HepG2 (cell line): ENCODE data around the gene TGM1. TPM values are rescaled to one million over a fixed set of nuclear protein-coding genes. Genes with fewer than 3 reads are reported as not detected.

Experiments used
- ATAC-seq: fragments of 200-7000 bp; cut with Tn5 transposase; 3 replicates; pipeline ENCODE4 v1.9.1; 2020; ENCODE audit warnings: mild to moderate bottlenecking, moderate library complexity
- BruUV-seq: library from RNA; stranded (reverse); fragments of 400-500 nt; replicated peaks from 2 replicates; lab custom pipeline; 2021; lab: Mats Ljungman, UMichigan
- CTCF ChIA-PET: fragments of 300-600 bp; formaldehyde crosslinking; extraction: SDS; loops from one replicate; lab custom pipeline; 2021; ENCODE audit warnings: low total read pairs, inconsistent platforms, low intra/inter-chr PET ratio; lab: Yijun Ruan, JAX
- POLR2A ChIA-PET: fragments of 350-600 bp; sonication (Branson Sonifier 250); formaldehyde crosslinking; loops from one replicate; lab custom pipeline; 2020; ENCODE audit warnings: antibody characterized with exemption, inconsistent platforms; lab: Yijun Ruan, JAX
- DNase-seq: peaks from one replicate; pipeline ENCODE4 v3.0.0-alpha.2; 2015; ENCODE audit warnings: low spot score
- FAIRE-seq: peaks from 3 replicates; lab custom pipeline; 2011; peaks lifted over from hg19 to GRCh38; lab: Jason Lieb, UNC
- H2AFZ ChIP-seq: one replicate; pipeline ENCODE4 v1.6.1; 2011; ENCODE audit warnings: low read length, inconsistent platforms
- H3K27ac ChIP-seq: fragments of 300-600 bp; 3 replicates; pipeline ENCODE4 v1.8.0; 2011; ENCODE audit warnings: mixed run types, mild to moderate bottlenecking, mixed read lengths, low read length, inconsistent platforms; ENCODE audit not compliant: insufficient read depth; ENCODE audit errors: extremely low read length
- H3K27me3 ChIP-seq, 2 experiments: fragments of 200-600 bp in 1 of 2; 2 replicates in 1 of 2; 3 replicates in 1 of 2; pipeline versions ENCODE4 v1.6.0 to v1.8.0; 2011; ENCODE audit warnings: low read length in 2 of 2, mild to moderate bottlenecking in 2 of 2, moderate library complexity in 2 of 2, inconsistent platforms in 1 of 2; ENCODE audit not compliant: insufficient read depth in 2 of 2, control insufficient read depth in 1 of 2
- H3K36me3 ChIP-seq, 2 experiments: fragments of 200-600 bp in 1 of 2; replicated peaks in 1 of 2; 2 replicates in 1 of 2; 3 replicates in 1 of 2; pipeline versions ENCODE4 v1.5.1 to v1.8.0; 2011; ENCODE audit warnings: low read length in 2 of 2, inconsistent platforms in 1 of 2; ENCODE audit not compliant: insufficient read depth in 2 of 2, control insufficient read depth in 1 of 2
- H3K4me1 ChIP-seq: 2 replicates; pipeline ENCODE4 v1.5.1; 2012; ENCODE audit warnings: low read length, inconsistent platforms; ENCODE audit not compliant: insufficient read depth
- H3K4me2 ChIP-seq: 2 replicates; pipeline ENCODE4 v1.6.0; 2011; ENCODE audit warnings: low read depth, low read length, inconsistent platforms
- H3K4me3 ChIP-seq, 3 experiments: fragments of 200-600 bp in 1 of 3; sonication (generic), shearing (Covaris generic) in 1 of 3; replicated peaks in 1 of 3; 2 replicates each; pipeline ENCODE4 v1.5.1; 2011 to 2016; ENCODE audit warnings: low read length in 3 of 3, inconsistent platforms in 2 of 3, low read depth in 2 of 3, mild to moderate bottlenecking in 2 of 3, control low read depth in 1 of 3, mixed read lengths in 1 of 3; ENCODE audit not compliant: insufficient read depth in 1 of 3
- H3K79me2 ChIP-seq: one replicate; pipeline ENCODE4 v1.6.1; 2011; ENCODE audit warnings: low read length, inconsistent platforms; ENCODE audit not compliant: insufficient read depth
- H3K9ac ChIP-seq: 2 replicates; pipeline ENCODE4 v1.6.0; 2011; ENCODE audit warnings: mild to moderate bottlenecking, low read depth, low read length, inconsistent platforms; ENCODE audit not compliant: insufficient read depth
- H3K9me3 ChIP-seq: 2 replicates; pipeline ENCODE4 v1.5.1; 2012; ENCODE audit warnings: mild to moderate bottlenecking, low read length
- H4K20me1 ChIP-seq: 2 replicates; pipeline ENCODE4 v1.6.0; 2011; ENCODE audit warnings: inconsistent platforms, mild to moderate bottlenecking, low read length, moderate library complexity; ENCODE audit not compliant: insufficient read depth
- ATF3 ChIP-seq: sonication (generic); formaldehyde crosslinking; IDR thresholded peaks from 2 replicates; pipeline ENCODE4 v1.4.0; 2020; ENCODE audit warnings: missing genetic modification reagents
- BORCS8-MEF2B ChIP-seq: sonication (generic); formaldehyde crosslinking; IDR thresholded peaks from 2 replicates; pipeline ENCODE4 v1.8.0; 2022; ENCODE audit warnings: mild to moderate bottlenecking, missing genetic modification reagents
- DMAP1 ChIP-seq: IDR thresholded peaks from 2 replicates; pipeline ENCODE4 v1.6.1; 2016
- GLMP ChIP-seq: sonication (generic); formaldehyde crosslinking; IDR thresholded peaks from 2 replicates; pipeline ENCODE4 v1.9.0; 2021; ENCODE audit warnings: missing genetic modification reagents, mild to moderate bottlenecking, borderline replicate concordance
- GMEB1 ChIP-seq: sonication (generic); formaldehyde crosslinking; IDR thresholded peaks from 2 replicates; pipeline ENCODE4 v1.5.1; 2020; ENCODE audit warnings: missing genetic modification reagents, mild to moderate bottlenecking, borderline replicate concordance
- HDAC1 ChIP-seq: sonication (generic); formaldehyde crosslinking; IDR thresholded peaks from 2 replicates; pipeline ENCODE4 v1.5.1; 2020; ENCODE audit warnings: mild to moderate bottlenecking, missing genetic modification reagents
- TARDBP ChIP-seq: sonication (generic); formaldehyde crosslinking; IDR thresholded peaks from 2 replicates; pipeline ENCODE4 v1.8.0; 2022; ENCODE audit warnings: mild to moderate bottlenecking, missing genetic modification reagents
- TEAD3 ChIP-seq: optimal IDR thresholded peaks from 2 replicates; pipeline ENCODE3; 2016; ENCODE audit warnings: borderline replicate concordance
- TMF1 ChIP-seq: sonication (generic); formaldehyde crosslinking; IDR thresholded peaks from 2 replicates; pipeline ENCODE4 v1.8.1; 2022; ENCODE audit warnings: low read depth, missing genetic modification reagents
- ZBTB37 ChIP-seq: sonication (generic); formaldehyde crosslinking; IDR thresholded peaks from 2 replicates; pipeline ENCODE4 v1.4.0; 2020; ENCODE audit warnings: mild to moderate bottlenecking, missing genetic modification reagents
- ZBTB7A ChIP-seq: sonication (generic); formaldehyde crosslinking; IDR thresholded peaks from 2 replicates; pipeline ENCODE4 v1.8.0; 2022; ENCODE audit warnings: mild to moderate bottlenecking, missing genetic modification reagents
- ZNF260 ChIP-seq: sonication (generic); formaldehyde crosslinking; IDR thresholded peaks from 2 replicates; pipeline ENCODE4 v1.4.0; 2020; ENCODE audit warnings: missing genetic modification reagents, low read depth, mild to moderate bottlenecking, borderline replicate concordance
- ZNF281 ChIP-seq: sonication (generic); formaldehyde crosslinking; IDR thresholded peaks from 2 replicates; pipeline ENCODE4 v1.4.0; 2020; ENCODE audit warnings: missing genetic modification reagents, borderline replicate concordance
- ZNF317 ChIP-seq: sonication (generic); formaldehyde crosslinking; IDR thresholded peaks from 2 replicates; pipeline ENCODE4 v1.5.0; 2020; ENCODE audit warnings: mild to moderate bottlenecking, missing genetic modification reagents
- ZNF333 ChIP-seq: sonication (generic); formaldehyde crosslinking; IDR thresholded peaks from 2 replicates; pipeline ENCODE4 v1.4.0; 2020; ENCODE audit warnings: mild to moderate bottlenecking, missing genetic modification reagents, borderline replicate concordance
- ZNF607 ChIP-seq: sonication (generic); formaldehyde crosslinking; IDR thresholded peaks from 2 replicates; pipeline ENCODE4 v1.5.1; 2020; ENCODE audit warnings: missing genetic modification reagents, mild to moderate bottlenecking, borderline replicate concordance
- WGBS: methylation state at CpG from one replicate; pipeline ENCODE4 v1.1.6; 2017; ENCODE audit warnings: low lambda C conversion rate; 5-methylcytosine and 5-hydroxymethylcytosine counted together
- in situ Hi-C: cut with HindIII; loops from 2 replicates; pipeline ENCODE4 v1.10.0; 2017; ENCODE audit warnings: low pct_unique_long_range_greater_than_20kb; ENCODE audit not compliant: extremely low pct_ligation_motif_present
- intact Hi-C: fragments of 100-400 bp; cut with micrococcal nuclease; formaldehyde crosslinking; loops from one replicate; pipeline ENCODE4 v1.10.0; 2022; ENCODE audit not compliant: unreplicated experiment
- polyA plus RNA-seq, 8 experiments: library from polyadenylated mRNA; depleted of rRNA in 3 of 8; stranded (reverse) in 7 of 8; unstranded in 1 of 8; fragments of >200 nt; fragmentation: Illumina TruSeq in 4 of 8; extraction: Trizol in 4 of 8; gene quantifications; 2 replicates each; pipeline versions ENCODE4 v1.2.1 to v1.2.3, GENCODE V29; 2011 to 2016; ENCODE audit warnings: low read depth in 4 of 8, missing spikeins in 1 of 8, mixed read lengths in 1 of 8; ENCODE audit not compliant: insufficient read depth in 1 of 8
- total RNA-seq, 5 experiments: library from RNA; depleted of rRNA; stranded (reverse); fragments of >200 nt; fragmentation: Illumina TruSeq; extraction: Trizol; gene quantifications; 2 replicates each; pipeline ENCODE4 v1.2.3, GENCODE V29; 2016; ENCODE audit warnings: low read depth in 1 of 5

The TGM1 gene
- total and polyA plus RNA-seq, 2 of the 13 experiments (the other 11 are each of a cell fraction or from before 2014, with no cell fraction given) = 3.2 to 10.6 TPM

GRCh38 chr14:24211311-24211710, 51.7 kb downstream of the TGM1 start (continued):
- TF ChIP-seq ZBTB7A (CRISPR knock-in tag) (no peak), GMEB1 (CRISPR knock-in tag) (no peak), ZNF607 (CRISPR knock-in tag) (0 out of 2 replicates have a peak, but pooled peaks have one; percentile 13), ZNF260 (CRISPR knock-in tag) (no peak), GLMP (CRISPR knock-in tag) (no peak), ZNF333 (CRISPR knock-in tag) (no peak)

- Histone ChIP-seq H3K36me3 (peaks cover 39 to 56% of the 10 kb centered on the region in 2 experiments), H3K4me1 (peaks cover 14% of the 10 kb centered on the region), H3K79me2 (peaks cover 2% of the 10 kb centered on the region), H2AFZ (no peak overlapping the region), H3K4me3 (no peak overlapping the region), H3K9ac (no peak overlapping the region), H4K20me1 (no peaks in the 10 kb centered on the region), H3K4me2 (no peak overlapping the region), H3K27me3 (no peaks in the 10 kb centered on the region), H3K9me3 (no peaks in the 10 kb centered on the region), H3K27ac (no peak overlapping the region)
- DNase-seq (no peak), ATAC-seq (no peak), FAIRE-seq (no peak)
- BruUV-seq = no TSS peak
- 100% methylated on average over 2 of the region's 2 CpGs for WGBS
- ChIA-PET POLR2A (interaction anchor here (1.5 to 2.7 kb wide), 4 partner anchors 8 to 19 kb away, joined by 3 to 13 read pairs (median 6); partner anchors contain the start of genes IPO4, MDP1 and TM9SF1), CTCF (no interaction called here)
- in situ Hi-C loops = no loop called here
- intact Hi-C loops = no loop called here
- TF ChIP-seq ATF3 (CRISPR knock-in tag) (0 out of 2 replicates have a peak, but pooled peaks have one; percentile 16), TMF1 (CRISPR knock-in tag) (0 out of 2 replicates have a peak, but pooled peaks have one; percentile 26), TEAD3 (CRISPR knock-in tag) (no peak), ZNF317 (CRISPR knock-in tag) (no peak), TARDBP (CRISPR knock-in tag) (0 out of 2 replicates have a peak, but pooled peaks have one; percentile 31), ZBTB37 (CRISPR knock-in tag) (no peak), DMAP1 (CRISPR knock-in tag) (no peak), HDAC1 (CRISPR knock-in tag) (no peak), ZNF281 (0 out of 2 replicates have a peak, but pooled peaks have one; percentile 9), BORCS8-MEF2B (CRISPR knock-in tag) (0 out of 2 replicates have a peak, but pooled peaks have one; percentile 55)
These were observed 55.4 kb downstream of the TGM1 start for GRCh38 chr14:24207625-24208024.
